ENCODE results near the gene THADA. TPM values are rescaled to one million over a fixed set of nuclear protein-coding genes. Genes with fewer than 3 reads are reported as not detected.
"Not testable (repeated sequence)": the region's sequence is repeated elsewhere in the genome, so short reads cannot be mapped to it uniquely, and the experiment has no call there.

THADA gene
- total RNA-seq, 1 donor from 2014 or later: 40.4 TPM

DNA sequence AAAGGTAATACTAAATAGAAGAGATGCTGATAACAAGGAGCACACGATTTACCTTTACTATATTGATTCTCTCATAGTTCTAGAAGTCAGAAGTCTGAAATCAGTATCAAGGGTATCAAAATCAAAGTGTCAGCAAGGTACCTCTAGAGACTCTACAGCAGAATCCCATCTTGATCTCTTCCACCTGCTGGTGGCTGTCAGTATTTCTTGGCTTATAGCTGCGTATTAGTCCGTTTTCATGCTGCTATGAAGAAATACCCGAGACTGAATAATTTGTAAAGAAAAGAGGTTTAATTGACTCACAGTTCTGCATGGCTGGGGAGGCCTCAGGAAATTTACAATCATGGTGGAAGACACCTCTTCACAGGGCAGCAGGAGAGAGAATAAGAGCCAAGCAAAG is 149.1 kb downstream of the THADA start:
- intact Hi-C loops (cut with micrococcal nuclease): not testable (repeated sequence)

DNA sequence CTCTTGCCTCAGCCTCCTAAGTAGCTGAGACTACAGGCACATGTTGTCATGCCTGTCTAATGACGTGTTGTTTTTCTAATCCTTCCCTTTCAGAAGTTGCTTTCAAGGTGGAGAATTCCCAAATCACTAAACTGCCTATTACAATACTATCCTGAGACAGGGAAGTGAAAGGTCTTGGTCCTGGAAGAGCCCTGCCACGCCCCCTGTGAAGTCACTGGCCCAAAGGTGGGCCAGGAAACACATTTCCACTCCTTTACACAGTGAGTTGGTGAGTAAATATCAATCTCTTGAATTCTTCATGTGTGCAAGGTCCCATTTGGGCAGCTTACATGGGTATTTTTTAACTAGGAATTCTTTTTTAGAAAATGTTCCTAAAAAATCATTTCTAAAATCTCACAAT is 150.1 kb downstream of the THADA start:
- intact Hi-C loops (cut with micrococcal nuclease): no loop called here

DNA sequence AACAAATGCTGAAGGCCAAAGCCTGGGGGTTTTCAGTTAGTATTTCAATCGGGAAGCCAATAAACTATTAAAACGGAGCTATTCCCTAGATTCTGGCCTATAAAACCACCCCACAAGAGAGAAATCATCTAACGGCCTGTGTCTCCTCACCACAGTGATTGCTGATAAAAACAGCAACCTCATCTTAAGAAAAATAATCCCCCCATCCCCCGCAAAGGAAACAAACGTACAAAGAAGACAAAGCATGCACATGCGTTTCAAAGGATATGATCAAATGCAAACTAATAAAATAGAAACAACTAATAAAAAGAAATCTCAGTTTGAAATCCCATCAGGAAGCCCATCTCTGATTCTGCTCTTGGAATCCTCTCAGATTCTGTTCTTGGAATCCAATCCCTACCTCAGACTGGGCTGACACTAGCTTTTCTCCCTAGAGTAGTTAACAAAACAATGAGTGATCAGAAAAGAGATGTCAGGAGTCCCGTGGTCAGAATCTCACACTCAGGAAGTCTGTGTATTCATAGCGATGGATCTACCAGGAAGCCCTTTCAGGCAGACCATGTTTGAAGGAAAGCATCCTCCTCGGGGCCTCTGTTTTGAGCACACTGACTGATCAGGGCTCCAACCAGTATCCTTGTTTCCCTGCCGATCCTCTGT is 150.7 kb downstream of the THADA start:
- intact Hi-C loops (cut with micrococcal nuclease): no loop called here

DNA sequence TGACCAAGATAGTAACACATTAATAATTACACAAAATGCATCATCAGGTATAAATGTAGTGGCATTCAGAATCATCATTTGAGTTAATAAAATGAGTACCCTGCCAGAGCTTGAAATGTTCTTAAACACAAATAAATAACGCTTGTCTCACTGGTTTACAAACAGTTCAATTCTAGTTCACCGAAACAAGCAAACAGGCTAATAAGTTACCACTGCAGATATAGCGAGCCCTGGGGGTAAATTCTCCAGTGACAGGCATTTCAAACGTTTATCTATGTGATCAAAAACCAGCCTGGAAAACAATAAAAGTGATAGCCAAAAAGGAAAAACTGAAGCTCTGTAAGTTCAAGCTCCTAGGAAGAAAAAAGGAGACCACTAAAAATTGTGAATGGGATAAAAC is 152.6 kb downstream of the THADA start:
- intact Hi-C loops (cut with micrococcal nuclease): no loop called here

DNA sequence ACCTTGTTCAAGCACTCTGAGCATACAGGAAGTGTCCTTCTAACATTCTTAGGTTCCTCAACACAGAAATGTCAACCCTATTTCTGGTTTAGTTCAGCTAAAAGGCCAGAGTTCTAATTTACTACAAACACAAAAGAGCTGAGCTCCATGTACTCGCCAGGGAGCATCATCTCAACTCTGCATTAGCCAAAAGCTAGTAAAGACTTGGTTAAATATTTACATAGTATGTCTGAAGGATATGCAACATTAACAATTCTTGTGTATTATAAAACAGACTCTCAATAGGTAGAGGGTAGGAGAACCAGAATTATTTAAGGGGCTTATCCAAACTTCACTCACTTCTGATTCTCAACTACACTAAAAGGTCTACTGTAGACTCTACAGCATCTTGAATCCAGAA is 154.6 kb downstream of the THADA start:
- intact Hi-C loops (cut with micrococcal nuclease): loop anchor here (2.0 kb wide), 1 partner anchor 16 kb away; no protein-coding TSS in a partner anchor

DNA sequence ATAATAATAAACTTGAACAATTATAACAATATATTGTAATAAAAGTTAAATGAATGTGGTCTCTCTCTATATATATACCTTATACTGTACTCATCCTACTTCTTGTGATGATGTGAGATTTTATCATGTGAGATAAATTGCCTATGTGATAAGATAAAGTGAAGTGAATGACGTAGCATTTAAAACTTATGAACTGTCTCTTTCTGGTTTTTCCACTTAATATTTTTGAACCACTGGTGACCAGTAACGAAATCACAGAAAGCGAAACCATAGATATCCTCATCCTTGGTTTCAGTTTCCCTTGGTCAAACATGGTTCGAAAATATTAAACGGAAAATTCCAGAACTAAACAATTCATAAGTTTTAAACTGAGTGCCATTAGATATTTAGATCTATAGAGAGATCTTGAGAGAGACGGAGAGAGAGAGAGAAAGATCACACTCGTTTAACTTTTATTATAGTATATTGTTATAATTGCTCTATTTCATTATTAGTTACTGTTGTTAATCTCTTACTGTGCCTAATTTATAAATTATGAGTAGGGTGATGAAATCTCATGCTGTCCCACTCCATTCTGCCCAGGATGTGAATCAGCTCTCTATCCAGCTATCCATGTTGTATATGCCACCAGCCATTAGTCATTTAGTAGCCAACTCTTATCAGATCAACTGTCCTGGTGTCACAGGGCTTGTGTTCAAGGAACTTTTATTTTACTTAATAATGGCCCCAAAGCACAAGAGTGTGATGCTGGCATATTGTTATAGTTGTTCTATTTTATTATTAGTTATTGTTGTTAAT is 156.8 kb downstream of the THADA start:
- intact Hi-C loops (cut with micrococcal nuclease): no loop called here

DNA sequence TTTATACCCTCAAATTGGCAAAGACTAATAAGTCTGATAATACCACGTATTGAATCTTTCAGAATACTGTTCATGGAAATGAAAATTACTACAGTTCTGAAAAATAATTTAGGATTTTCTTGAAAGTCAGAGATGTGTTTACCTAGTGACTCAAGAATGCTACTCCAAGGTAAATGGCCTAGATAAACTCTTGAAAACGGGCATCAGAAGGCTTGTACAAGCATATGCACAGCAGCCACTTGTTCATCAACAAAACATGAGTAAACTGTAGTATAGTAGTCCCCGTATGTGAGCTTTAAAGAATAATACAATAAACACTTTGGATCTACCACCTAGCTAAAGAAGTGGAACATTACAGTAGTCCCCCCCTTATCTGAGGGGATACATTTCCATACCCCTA is 157.5 kb downstream of the THADA start:
- intact Hi-C loops (cut with micrococcal nuclease): no loop called here

DNA sequence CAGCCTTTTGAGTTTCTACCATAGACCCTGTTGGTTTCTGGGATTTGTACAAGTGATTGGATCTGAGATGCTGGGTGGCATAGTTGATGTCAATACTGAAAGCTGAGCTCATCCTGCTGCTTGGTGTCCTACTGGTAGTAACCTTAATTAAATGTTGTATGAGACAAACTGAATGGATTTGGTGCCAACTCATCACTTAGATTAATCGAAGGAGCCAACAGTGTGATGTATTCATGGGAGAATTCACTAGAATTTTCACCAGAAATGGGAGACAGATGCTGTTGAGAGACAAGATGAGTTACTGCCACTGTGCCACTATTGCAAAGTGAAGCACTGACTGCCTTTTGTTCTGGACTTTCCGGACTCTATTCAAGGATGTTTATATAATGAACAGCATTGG is 158.5 kb downstream of the THADA start:
- intact Hi-C loops (cut with micrococcal nuclease): no loop called here

DNA sequence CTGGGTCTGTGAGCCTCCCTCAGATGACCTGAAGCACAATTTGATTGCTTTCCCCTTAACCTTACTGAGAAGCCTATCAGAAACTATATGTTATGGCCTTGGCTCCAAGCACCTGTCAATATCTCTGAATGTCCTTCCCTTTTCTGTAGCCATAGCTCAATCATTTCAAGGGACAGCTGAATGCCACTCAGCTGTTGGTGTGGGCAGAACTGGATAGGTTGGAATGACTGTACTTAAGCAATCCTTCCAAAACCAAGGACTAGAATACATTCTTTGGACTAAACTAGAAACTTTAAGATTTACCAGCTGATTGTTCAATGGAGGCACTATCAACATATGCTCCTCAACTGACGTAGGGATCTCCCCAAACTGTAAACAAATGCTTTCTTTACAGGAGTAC is 159.4 kb downstream of the THADA start:
- intact Hi-C loops (cut with micrococcal nuclease): no loop called here

DNA sequence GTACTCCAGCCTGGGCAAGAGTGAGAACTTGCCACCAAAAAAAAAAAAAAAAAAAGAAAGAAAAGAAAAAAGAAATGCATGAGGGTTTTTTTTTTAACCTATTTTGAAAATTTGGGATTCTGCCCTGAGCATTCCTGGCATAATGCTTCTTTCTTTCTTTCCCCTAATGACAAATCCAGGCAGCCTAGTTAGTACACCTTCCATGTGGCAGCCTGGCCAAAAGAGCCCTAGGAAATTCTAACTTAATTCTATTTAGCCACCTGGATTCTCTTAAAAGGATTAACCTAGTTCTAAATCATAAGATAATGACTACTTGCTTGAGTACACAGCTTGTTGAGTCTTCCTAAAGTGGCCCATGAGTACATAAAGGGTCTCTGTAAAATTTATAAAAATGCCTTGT is 160.1 kb downstream of the THADA start:
- intact Hi-C loops (cut with micrococcal nuclease): no loop called here

DNA sequence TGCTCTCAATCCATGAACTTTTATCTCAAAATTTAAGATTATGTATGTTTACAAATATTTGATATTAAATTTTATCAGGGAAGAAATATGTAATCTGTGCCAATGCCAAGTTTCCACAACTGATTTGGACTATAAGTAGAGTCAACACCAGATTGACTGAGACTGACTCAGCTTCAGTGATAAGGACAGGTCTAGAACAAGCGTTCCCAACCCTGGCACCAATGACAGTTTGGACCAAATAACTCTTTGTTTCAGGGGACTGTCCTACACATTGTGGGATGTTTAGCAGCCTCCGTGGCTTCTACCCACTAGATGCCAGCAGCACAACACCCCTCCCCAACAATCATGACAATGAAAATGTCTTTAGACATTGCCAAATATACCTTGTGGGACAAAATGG is 165.3 kb downstream of the THADA start:
- intact Hi-C loops (cut with micrococcal nuclease): no loop called here

DNA sequence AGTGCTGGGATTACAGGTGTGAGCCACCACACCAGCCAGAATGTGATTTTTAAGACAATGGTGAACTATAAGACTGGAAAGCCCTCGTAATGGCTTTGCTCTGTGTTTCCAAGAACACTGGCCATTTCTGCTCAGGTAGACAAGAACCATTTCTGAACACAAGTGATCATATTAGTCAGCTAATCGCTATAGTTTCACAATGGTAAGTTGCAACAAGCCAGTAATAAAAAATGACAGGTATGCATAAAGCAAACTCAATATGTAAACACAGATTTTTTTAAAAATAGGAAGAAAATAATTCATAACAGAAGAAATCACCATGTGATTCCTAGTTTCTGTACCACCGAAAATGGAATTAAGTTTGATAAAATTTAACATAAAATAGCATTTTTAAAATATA is 166.5 kb downstream of the THADA start:
- intact Hi-C loops (cut with micrococcal nuclease): loop anchor here (5.0 to 10.0 kb wide), 4 partner anchors 42 to 1325 kb away; partner anchors contain the start of gene PPM1B

DNA sequence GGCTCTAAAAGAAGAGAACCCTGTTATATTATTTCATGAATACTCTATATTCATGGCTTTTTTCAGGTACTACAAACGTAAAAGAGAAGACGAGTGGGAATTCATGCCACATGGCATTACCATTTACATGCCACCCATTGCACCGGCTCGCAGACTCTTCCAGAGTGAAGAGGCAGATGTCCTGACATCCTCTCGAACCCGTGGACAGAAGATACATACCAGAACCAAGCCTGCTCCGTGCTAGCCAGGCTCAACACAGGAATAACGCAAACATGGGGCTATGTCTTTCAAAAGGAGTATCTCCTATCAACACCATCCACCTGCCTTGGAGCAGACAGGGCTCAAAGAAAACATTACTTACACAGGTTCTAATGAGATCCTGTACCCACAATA is 168.8 kb downstream of the THADA start:
- intact Hi-C loops (cut with micrococcal nuclease): loop anchor here (2.0 to 10.0 kb wide), 7 partner anchors 14 to 1322 kb away; partner anchors contain the start of gene PPM1B

DNA sequence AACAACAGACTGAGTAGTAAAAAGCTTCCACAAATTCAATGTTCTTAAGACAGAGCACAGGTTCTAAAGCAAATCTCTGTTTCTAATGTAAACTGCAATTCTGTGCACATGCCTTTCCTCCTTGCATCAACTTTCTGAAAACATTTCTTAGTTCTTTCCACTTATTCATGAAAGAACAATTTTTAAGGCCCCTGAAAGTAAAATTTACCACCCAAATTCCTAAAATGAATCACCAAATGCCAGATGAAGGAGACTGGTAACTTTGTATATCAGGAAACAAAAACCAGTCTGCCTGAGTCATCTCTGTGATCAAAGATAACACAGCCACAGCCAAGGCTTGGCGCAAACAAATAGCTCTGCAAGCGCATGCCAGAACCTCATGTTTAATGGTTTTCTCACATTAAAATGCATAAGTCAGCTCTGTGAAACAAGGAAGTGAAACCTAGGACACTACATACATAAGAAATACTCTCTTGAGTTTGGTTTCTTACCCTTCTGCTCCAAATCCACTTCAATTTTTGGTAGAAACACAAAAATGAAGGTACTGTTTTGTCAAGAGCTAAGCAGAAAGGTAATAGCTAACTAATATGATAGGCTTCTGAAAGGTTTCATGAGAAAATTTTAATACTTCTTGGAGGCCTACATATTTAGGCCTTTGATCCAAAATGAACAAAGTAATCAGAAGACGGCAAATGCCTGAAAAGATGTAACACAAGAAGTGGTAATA is 169.4 kb downstream of the THADA start:
- intact Hi-C loops (cut with micrococcal nuclease): loop anchor here (1.0 to 10.0 kb wide), 16 partner anchors 14 to 1322 kb away; partner anchors contain the start of genes PPM1B and THADA

DNA sequence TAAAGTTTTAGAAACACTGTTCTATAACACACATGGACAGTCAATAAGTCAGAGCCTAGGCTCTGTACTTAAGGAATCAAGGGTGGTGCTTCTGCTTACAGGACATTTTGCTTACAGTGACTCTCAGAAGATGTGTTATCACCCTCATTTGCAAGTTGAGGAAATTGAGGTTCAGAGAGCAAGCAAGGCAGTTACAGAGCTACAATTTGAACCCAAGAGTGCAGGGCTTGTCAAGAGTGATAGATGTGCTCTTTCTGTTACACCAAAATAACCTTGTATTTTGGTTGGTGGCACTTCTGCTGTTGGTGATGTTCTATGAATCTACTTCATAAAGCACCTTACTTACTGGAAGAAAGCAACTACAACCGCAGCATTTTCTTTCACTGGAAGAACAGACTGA is 170.2 kb downstream of the THADA start:
- intact Hi-C loops (cut with micrococcal nuclease): loop anchor here (1.0 to 10.0 kb wide), 17 partner anchors 13 to 1321 kb away; partner anchors contain the start of genes PPM1B and THADA

DNA sequence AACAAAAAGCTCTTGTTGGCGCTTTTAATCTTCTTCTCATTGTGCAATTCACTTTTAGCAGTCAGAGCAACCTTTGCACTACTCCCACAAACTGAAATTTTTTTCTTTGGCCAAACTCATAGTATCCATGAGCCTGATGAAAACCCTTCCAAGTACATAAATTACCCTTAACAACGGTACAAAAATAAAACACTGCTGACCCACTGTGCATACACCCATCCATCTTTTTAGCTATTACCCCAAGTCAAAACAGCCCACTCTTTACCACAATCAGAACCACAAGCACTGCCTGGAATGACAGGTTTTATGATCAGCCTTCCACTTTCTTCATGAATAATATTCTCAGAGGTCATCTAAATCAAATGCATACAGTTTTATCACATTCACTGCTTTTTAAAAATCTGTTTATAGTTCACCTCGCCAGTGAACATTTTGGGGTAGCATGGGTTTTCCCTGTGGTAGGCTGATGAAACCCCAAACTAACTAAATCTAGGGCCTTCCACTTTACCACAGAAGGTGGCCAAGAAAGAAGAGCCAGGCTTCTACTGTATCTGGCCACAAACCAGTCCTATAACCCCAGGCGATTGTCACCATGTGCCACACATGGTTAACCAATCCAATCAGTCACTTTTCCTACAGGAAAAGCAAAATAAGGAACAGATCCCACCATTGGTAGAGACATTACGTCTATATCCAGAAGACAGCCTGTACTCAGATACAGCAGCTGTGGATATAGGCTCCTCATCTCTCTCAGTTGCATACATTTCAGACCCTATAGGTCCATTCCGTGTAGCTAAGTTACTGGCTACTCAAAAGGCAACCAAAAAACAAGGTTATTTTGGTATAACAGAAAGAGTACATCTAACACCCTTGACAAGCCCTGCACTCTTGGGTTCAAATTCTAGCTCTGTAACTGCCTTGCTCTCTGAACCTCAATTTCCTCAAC is 171.3 kb downstream of the THADA start:
- intact Hi-C loops (cut with micrococcal nuclease): loop anchor here (2.0 to 10.0 kb wide), 5 partner anchors 16 to 1320 kb away; partner anchors contain the start of gene PPM1B

DNA sequence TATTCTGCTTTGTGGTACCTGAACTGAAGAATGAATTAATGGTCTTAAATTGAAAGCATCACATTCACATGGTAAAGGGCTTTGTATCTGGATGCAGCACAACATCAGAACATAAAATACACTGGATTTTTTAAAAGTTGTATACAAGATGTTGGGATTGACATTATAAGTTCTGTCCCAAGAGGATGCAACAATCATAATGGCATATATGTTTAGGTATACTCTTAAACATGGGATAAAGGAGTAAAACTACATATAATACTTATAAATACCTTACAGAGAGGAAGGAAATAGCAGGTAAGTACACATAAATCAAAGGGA is 171.9 kb downstream of the THADA start:
- intact Hi-C loops (cut with micrococcal nuclease): loop anchor here (2.0 to 10.0 kb wide), 3 partner anchors 17 to 1319 kb away; no protein-coding TSS in a partner anchor

DNA sequence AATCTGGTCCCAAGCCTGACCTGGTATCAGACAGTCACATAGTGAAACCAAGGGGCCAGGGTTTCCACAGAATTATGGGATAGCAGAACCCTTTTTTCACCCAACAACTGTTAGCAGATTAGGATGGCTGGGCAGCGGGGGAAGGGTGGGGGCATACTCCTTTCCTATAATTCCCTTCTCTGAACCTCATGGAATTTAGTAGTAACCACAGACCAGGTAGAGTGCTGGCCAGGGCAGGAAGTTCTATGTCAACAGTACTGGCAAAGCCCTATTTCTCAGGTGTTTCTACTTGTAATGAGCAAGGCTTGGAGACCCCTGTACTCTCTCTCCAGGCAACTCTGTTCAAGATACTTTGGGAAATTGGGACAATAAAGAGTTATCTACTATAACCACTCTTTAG is 174.6 kb downstream of the THADA start:
- intact Hi-C loops (cut with micrococcal nuclease): loop anchor here (10.0 kb wide), 2 partner anchors 144 to 1316 kb away; no protein-coding TSS in a partner anchor

DNA sequence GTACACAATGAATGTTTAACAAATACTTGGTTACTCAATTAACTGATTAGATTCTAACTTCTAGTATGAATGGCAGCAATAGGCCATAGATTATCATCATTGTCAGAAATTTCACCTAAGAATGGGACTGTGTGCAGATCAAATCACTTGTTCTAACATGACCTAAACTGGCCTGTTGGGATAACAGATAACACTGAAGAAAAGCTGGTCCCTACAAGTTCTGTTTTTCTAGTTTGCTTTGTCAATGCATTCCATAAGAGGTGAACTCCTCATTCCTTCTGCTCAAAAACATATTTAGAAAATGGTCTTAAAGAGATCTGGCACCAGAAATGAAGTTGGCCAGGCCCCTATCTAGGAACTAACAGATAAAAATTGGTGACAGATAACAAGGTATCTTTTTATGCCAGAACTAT is 175.4 kb downstream of the THADA start:
- intact Hi-C loops (cut with micrococcal nuclease): loop anchor here (10.0 kb wide), 2 partner anchors 144 to 1316 kb away; no protein-coding TSS in a partner anchor

DNA sequence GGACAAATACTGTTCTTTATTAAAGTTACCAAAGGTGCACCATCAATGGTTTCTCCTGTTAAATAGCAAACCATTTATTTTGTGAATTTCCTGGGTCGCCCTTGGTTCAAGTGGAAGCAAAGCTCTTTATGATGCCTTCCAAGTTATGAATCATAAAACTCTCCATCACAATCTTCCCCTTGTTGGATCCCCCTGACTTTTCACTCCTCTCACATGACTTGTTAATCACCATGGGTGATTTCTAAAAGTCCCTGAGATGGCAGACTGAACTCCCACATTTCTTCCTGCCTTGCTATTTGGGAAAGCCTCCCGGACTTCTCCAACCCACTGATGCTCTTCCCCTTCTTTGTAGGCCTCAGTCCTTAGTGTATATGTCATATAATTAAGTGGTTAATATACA is 176.0 kb downstream of the THADA start:
- intact Hi-C loops (cut with micrococcal nuclease): loop anchor here (10.0 kb wide), 2 partner anchors 145 to 1315 kb away; no protein-coding TSS in a partner anchor
